Activated naive CD8-positive, alpha-beta T cell treated with anti-CD3 and anti-CD28 coated beads for 36 hours (primary cell): ENCODE measurements around the gene CAPN10. TPM values are rescaled to one million over a fixed set of nuclear protein-coding genes. Genes with fewer than 3 reads are reported as not detected.

ENCODE experiments used
- DNase-seq: peaks from one replicate; pipeline ENCODE4 v3.0.0; 2021
- H3K27ac Mint-ChIP-seq: one replicate; pipeline ENCODE4 v1.8.0; 2022; ENCODE audit warnings: mild to moderate bottlenecking, moderate library complexity, mixed read lengths
- H3K27me3 Mint-ChIP-seq: one replicate; pipeline ENCODE4 v1.8.0; 2022; ENCODE audit warnings: mild to moderate bottlenecking, mixed read lengths
- H3K36me3 Mint-ChIP-seq: one replicate; pipeline ENCODE4 v1.8.0; 2021; ENCODE audit warnings: mild to moderate bottlenecking, mixed read lengths
- H3K4me1 Mint-ChIP-seq: one replicate; pipeline ENCODE4 v1.8.0; 2021; ENCODE audit warnings: mixed read lengths
- H3K4me3 Mint-ChIP-seq: one replicate; pipeline ENCODE4 v1.8.0; 2022; ENCODE audit warnings: mild to moderate bottlenecking, moderate library complexity, mixed read lengths
- H3K9me3 Mint-ChIP-seq: one replicate; pipeline ENCODE4 v1.8.0; 2022; ENCODE audit warnings: mixed read lengths
- total RNA-seq, 2 experiments: library from RNA; stranded (reverse); gene quantifications; one replicate each; pipeline ENCODE4 v1.2.3, GENCODE V29; 2021

Gene CAPN10
- total RNA-seq, 2 experiments from 2014 or later, result 30.1 to 32.3 TPM

DNA sequence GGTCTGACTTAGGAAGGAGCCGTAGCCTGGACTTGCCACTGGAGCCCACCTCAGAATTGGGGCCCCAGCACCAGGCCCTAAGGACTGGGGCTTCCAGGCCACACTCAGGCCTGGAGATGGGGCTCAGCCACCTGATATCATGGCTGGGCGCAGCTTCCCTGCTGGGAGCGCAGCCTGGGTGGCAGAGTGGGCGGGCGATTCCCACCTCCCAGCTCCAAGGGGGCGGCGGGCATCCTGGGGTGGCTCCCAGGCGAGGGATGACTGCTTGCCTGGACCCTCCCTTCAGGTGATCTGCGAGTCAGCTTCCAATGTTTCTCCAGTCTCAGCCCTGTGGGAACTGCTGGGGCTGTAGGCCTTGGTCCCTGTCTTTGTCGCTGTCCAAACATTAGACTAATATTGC is 58.8 kb downstream of the CAPN10 start:
- Mint-ChIP-seq H3K4me3 (no peak overlapping the region), H3K27me3 (peaks cover 17% of the 10 kb centered on the region), H3K9me3 (no peaks in the 10 kb centered on the region), H3K36me3 (no peaks in the 10 kb centered on the region), H3K27ac (no peak overlapping the region), H3K4me1 (peaks cover 2% of the 10 kb centered on the region)
- DNase-seq, result no peak

DNA sequence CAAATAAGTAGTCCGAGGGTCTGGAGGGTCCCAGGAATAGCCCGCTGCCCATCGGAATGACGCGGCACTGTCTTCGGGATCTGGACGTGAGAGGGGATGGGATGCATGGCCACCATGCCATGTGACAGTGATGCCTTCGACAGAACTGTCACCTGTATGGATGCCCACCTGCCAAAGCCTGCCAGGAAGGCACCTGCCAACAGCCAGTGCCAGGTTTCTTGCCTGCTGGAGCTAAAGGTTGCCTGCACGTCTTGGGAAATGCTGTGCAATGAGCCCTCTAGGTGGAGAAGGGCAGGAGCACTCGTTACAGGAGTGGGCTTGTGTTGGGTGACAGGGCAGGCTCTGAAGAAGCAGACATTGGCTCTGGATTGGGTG is 59.3 kb downstream of the CAPN10 start:
- no peak overlapping the region for H3K4me3 Mint-ChIP-seq
- H3K27me3 Mint-ChIP-seq, result peaks cover 17% of the 10 kb centered on the region
- H3K36me3 Mint-ChIP-seq, result no peaks in the 10 kb centered on the region
- no peak for DNase-seq
- H3K27ac Mint-ChIP-seq, result no peak overlapping the region
- no peaks in the 10 kb centered on the region for H3K9me3 Mint-ChIP-seq
- peaks cover 2% of the 10 kb centered on the region for H3K4me1 Mint-ChIP-seq

DNA sequence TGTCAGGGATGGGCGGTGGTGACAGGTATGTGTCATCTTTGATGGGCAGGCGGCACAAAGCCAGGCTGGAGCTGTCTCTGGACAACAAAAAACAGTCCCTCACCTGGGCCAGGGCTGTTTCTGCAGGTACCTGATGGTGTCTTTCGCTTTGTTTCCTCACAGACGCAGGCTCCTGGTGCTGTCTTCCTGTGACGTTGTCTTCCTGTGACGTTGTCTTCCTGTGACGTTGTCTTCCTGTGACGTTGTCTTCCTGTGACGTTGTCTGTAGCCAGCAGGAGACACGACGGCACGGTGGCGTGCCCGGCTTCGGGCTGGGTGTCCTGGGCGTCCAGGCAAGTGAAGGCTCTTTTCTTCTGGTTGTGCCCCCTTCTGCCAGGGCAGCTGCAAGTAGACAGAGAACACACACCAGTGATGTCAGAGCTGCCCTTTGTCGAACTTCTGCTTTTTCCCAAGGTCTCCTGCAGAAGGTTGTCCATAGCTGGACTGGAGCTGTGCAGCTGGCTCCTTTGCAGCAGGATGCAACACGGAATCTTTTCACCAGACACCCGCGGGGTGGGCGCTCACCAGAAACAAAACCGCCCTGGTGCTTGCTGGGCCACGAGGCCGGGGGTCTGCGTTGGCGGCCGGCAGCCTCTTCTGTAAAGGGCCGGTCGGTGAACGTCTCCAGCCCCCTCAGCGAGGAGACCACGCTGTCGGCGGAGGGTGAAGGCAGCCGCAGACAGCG is 59.8 kb downstream of the CAPN10 start:
- Mint-ChIP-seq H3K36me3 (no peaks in the 10 kb centered on the region), H3K27me3 (peaks cover 17% of the 10 kb centered on the region), H3K27ac (no peak overlapping the region), H3K4me3 (peak overlapping the region; percentile 7), H3K4me1 (peaks cover 2% of the 10 kb centered on the region), H3K9me3 (no peaks in the 10 kb centered on the region)
- DNase-seq, result no peak

DNA sequence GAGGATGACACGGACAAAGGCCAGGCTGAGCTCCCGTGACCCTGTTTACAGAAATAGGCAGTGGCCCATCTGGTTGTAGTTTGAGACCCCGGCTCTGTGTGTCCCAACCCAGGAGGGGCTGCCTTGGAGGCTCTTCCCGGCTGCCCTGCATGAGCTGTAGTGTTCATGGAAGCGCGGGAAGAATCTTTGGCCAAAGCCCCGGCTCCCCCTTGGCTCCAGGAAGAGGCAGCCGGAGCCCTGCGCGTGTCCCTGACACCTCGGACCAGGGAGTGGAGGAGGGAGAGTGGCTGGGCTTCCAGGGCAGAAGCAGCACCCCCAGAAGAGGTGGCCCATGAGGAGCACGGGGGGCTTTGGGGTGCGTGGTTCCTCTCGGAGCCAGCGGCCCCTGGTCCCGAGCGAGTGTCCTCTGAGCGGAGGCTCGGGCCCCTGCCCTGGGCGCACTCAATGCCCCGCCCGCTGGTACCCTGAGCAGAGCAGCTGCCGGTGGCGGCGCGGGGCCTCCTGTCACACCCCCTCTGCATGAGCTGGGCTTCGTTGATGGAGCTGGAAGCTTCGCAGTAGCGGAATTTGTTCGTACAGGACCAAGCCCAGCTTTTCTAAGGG is 60.5 kb downstream of the CAPN10 start:
- Mint-ChIP-seq H3K4me1 (peaks cover 2% of the 10 kb centered on the region), H3K36me3 (no peaks in the 10 kb centered on the region), H3K4me3 (no peak overlapping the region), H3K27ac (no peak overlapping the region), H3K9me3 (no peaks in the 10 kb centered on the region), H3K27me3 (peaks cover 17% of the 10 kb centered on the region)
- DNase-seq, result no peak

DNA sequence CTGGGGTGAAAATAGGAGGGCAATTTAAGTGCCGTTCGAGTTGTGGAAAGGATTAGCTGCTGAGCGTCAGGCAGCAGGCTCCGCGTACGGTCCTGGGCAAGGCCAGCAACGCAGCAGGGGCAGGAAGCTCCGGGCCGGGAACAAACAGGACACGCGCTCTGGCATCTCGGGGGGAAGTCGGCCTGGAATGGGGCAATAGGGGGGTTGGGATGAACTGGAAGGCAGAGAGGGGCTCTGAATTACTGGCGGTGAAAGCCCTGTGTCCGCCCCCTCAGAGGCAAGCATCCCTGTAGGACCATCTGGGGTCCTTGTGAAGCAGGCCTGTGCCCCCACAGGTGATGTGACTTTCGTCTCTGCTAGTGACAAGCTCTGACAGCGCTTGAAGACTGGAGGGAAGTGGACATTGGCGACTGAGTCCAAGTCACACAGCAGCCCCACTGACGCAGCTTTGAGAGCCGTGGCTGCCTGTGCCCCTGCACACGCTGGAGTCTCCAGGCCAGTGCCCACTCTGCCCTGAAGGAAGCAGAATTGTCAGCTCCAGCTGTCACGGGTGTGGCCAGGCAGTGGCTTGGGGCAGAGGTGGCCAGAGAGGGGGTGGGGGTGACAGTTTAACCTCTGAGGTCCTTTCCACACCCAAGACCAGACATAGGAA is 61.1 kb downstream of the CAPN10 start:
- Mint-ChIP-seq H3K4me3 (no peak overlapping the region), H3K27me3 (peaks cover 17% of the 10 kb centered on the region), H3K4me1 (peaks cover 2% of the 10 kb centered on the region), H3K9me3 (no peaks in the 10 kb centered on the region), H3K36me3 (no peaks in the 10 kb centered on the region), H3K27ac (no peak overlapping the region)
- DNase-seq, result no peak

DNA sequence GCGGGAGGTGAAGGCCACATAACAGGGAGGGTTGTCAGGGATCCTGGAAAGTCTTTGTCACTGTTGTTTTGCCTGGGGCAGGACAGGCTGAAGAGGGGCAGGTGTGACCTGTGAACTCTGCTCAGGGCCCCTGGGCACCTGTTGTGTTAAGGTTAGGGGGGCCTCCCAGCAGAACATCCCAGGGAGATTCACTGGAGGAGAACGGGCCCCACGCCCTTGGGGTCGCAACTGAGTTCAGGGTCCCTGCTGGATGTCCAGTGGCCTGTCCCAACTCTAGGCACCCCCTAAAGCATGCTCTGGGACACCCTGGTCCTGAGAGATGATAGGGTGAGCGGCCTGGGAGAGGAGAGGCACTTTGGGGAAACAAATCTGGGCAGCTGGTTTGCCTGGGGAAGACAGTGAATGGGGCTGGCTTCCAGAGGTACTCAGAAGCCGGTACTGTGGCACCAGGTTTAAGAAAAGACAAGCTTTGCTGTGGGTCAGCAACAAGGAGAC is 61.7 kb downstream of the CAPN10 start:
- H3K27me3 Mint-ChIP-seq, result peaks cover 20% of the 10 kb centered on the region
- no peaks in the 10 kb centered on the region for H3K36me3 Mint-ChIP-seq
- peaks cover 2% of the 10 kb centered on the region for H3K4me1 Mint-ChIP-seq
- H3K9me3 Mint-ChIP-seq, result no peaks in the 10 kb centered on the region
- no peak for DNase-seq
- H3K4me3 Mint-ChIP-seq, result no peak overlapping the region
- no peak overlapping the region for H3K27ac Mint-ChIP-seq

Other genes starting within 250 kb of the CAPN10 start
- 1 to 10 TPM in 1 of 2 experiments, under 1 TPM in 1; 0.64 to 1.3 TPM for gene GPC1, start 151.1 kb upstream of the CAPN10 start, total RNA-seq
- 10 to 100 TPM; 13.3 to 15.9 TPM for gene ANKMY1, start 28.7 kb upstream of the CAPN10 start, total RNA-seq
- gene DUSP28, start 26.4 kb upstream of the CAPN10 start, total RNA-seq, result 1 to 10 TPM; 6.7 to 6.9 TPM
- gene RNPEPL1, start 18.2 kb upstream of the CAPN10 start, total RNA-seq, result 10 to 100 TPM; 33.8 to 37.2 TPM
- gene GPR35, start 38.7 kb downstream of the CAPN10 start, total RNA-seq, result 1 to 10 TPM; 7.6 to 7.8 TPM
- gene AQP12B, start 96.2 kb downstream of the CAPN10 start, total RNA-seq, result not detected
- gene AQP12A, start 105.1 kb downstream of the CAPN10 start, total RNA-seq, result not detected
- gene KIF1A, start 233.5 kb downstream of the CAPN10 start, total RNA-seq, result 1 to 10 TPM; 7.7 to 8.2 TPM